HepG2 (cell line): Measurements from ENCODE around the gene OR10G2. TPM values are rescaled to one million over a fixed set of nuclear protein-coding genes. Genes with fewer than 3 reads are reported as not detected.

Experiments
- ATAC-seq: fragments of 200-7000 bp; cut with Tn5 transposase; 3 replicates; pipeline ENCODE4 v1.9.1; 2020; ENCODE audit warnings: mild to moderate bottlenecking, moderate library complexity
- BruUV-seq: library from RNA; stranded (reverse); fragments of 400-500 nt; replicated peaks from 2 replicates; lab custom pipeline; 2021; lab: Mats Ljungman, UMichigan
- CTCF ChIA-PET: fragments of 300-600 bp; formaldehyde crosslinking; extraction: SDS; loops from one replicate; lab custom pipeline; 2021; ENCODE audit warnings: low total read pairs, inconsistent platforms, low intra/inter-chr PET ratio; lab: Yijun Ruan, JAX
- POLR2A ChIA-PET: fragments of 350-600 bp; sonication (Branson Sonifier 250); formaldehyde crosslinking; loops from one replicate; lab custom pipeline; 2020; ENCODE audit warnings: antibody characterized with exemption, inconsistent platforms; lab: Yijun Ruan, JAX
- DNase-seq: peaks from one replicate; pipeline ENCODE4 v3.0.0-alpha.2; 2015; ENCODE audit warnings: low spot score
- FAIRE-seq: peaks from 3 replicates; lab custom pipeline; 2011; peaks lifted over from hg19 to GRCh38; lab: Jason Lieb, UNC
- H2AFZ ChIP-seq: one replicate; pipeline ENCODE4 v1.6.1; 2011; ENCODE audit warnings: low read length, inconsistent platforms
- H3K27ac ChIP-seq: fragments of 300-600 bp; 3 replicates; pipeline ENCODE4 v1.8.0; 2011; ENCODE audit warnings: mixed run types, mild to moderate bottlenecking, mixed read lengths, low read length, inconsistent platforms; ENCODE audit not compliant: insufficient read depth; ENCODE audit errors: extremely low read length
- H3K27me3 ChIP-seq, 2 experiments: fragments of 200-600 bp in 1 of 2; 2 replicates in 1 of 2; 3 replicates in 1 of 2; pipeline versions ENCODE4 v1.6.0 to v1.8.0; 2011; ENCODE audit warnings: low read length in 2 of 2, mild to moderate bottlenecking in 2 of 2, moderate library complexity in 2 of 2, inconsistent platforms in 1 of 2; ENCODE audit not compliant: insufficient read depth in 2 of 2, control insufficient read depth in 1 of 2
- H3K36me3 ChIP-seq, 2 experiments: fragments of 200-600 bp in 1 of 2; replicated peaks in 1 of 2; 2 replicates in 1 of 2; 3 replicates in 1 of 2; pipeline versions ENCODE4 v1.5.1 to v1.8.0; 2011; ENCODE audit warnings: low read length in 2 of 2, inconsistent platforms in 1 of 2; ENCODE audit not compliant: insufficient read depth in 2 of 2, control insufficient read depth in 1 of 2
- H3K4me1 ChIP-seq: 2 replicates; pipeline ENCODE4 v1.5.1; 2012; ENCODE audit warnings: low read length, inconsistent platforms; ENCODE audit not compliant: insufficient read depth
- H3K4me2 ChIP-seq: 2 replicates; pipeline ENCODE4 v1.6.0; 2011; ENCODE audit warnings: low read depth, low read length, inconsistent platforms
- H3K4me3 ChIP-seq, 3 experiments: fragments of 200-600 bp in 1 of 3; sonication (generic), shearing (Covaris generic) in 1 of 3; replicated peaks in 1 of 3; 2 replicates each; pipeline ENCODE4 v1.5.1; 2011 to 2016; ENCODE audit warnings: low read length in 3 of 3, inconsistent platforms in 2 of 3, low read depth in 2 of 3, mild to moderate bottlenecking in 2 of 3, control low read depth in 1 of 3, mixed read lengths in 1 of 3; ENCODE audit not compliant: insufficient read depth in 1 of 3
- H3K79me2 ChIP-seq: one replicate; pipeline ENCODE4 v1.6.1; 2011; ENCODE audit warnings: low read length, inconsistent platforms; ENCODE audit not compliant: insufficient read depth
- H3K9ac ChIP-seq: 2 replicates; pipeline ENCODE4 v1.6.0; 2011; ENCODE audit warnings: mild to moderate bottlenecking, low read depth, low read length, inconsistent platforms; ENCODE audit not compliant: insufficient read depth
- H3K9me3 ChIP-seq: 2 replicates; pipeline ENCODE4 v1.5.1; 2012; ENCODE audit warnings: mild to moderate bottlenecking, low read length
- H4K20me1 ChIP-seq: 2 replicates; pipeline ENCODE4 v1.6.0; 2011; ENCODE audit warnings: inconsistent platforms, mild to moderate bottlenecking, low read length, moderate library complexity; ENCODE audit not compliant: insufficient read depth
- BCL6 ChIP-seq: IDR thresholded peaks from 2 replicates; pipeline ENCODE4 v1.6.1; 2016; ENCODE audit warnings: missing genetic modification reagents, missing compliant biosample characterization
- CERS6 ChIP-seq: sonication (generic); formaldehyde crosslinking; IDR thresholded peaks from 2 replicates; pipeline ENCODE4 v1.5.0; 2020; ENCODE audit warnings: missing genetic modification reagents
- DNMT3B ChIP-seq: conservative IDR thresholded peaks from 2 replicates; pipeline ENCODE4 v1.6.1; 2016; ENCODE audit warnings: missing biosample characterization, control low read depth
- ELK4 ChIP-seq: sonication (generic); formaldehyde crosslinking; IDR thresholded peaks from 2 replicates; pipeline ENCODE4 v1.9.0; 2021; ENCODE audit warnings: missing genetic modification reagents, borderline replicate concordance
- HDAC1 ChIP-seq: sonication (generic); formaldehyde crosslinking; IDR thresholded peaks from 2 replicates; pipeline ENCODE4 v1.5.1; 2020; ENCODE audit warnings: mild to moderate bottlenecking, missing genetic modification reagents
- IRF9 ChIP-seq: sonication (generic); formaldehyde crosslinking; IDR thresholded peaks from 2 replicates; pipeline ENCODE4 v1.8.0; 2022; ENCODE audit warnings: missing genetic modification reagents, mild to moderate bottlenecking, borderline replicate concordance
- LCORL ChIP-seq, 2 experiments: fragments of 450-650 bp in 1 of 2; sonication (generic) in 1 of 2; formaldehyde crosslinking in 1 of 2; IDR thresholded peaks; 2 replicates each; pipeline versions ENCODE4 v1.5.0 to v1.6.1; 2017 to 2020; ENCODE audit warnings: antibody characterized with exemption in 1 of 2, missing genetic modification reagents in 1 of 2
- MNT ChIP-seq: fragments of 450-650 bp; IDR thresholded peaks from 2 replicates; pipeline ENCODE4 v1.6.1; 2016
- MTF1 ChIP-seq: sonication (generic); formaldehyde crosslinking; IDR thresholded peaks from 2 replicates; pipeline ENCODE4 v1.5.0; 2020; ENCODE audit warnings: missing genetic modification reagents
- MYPOP ChIP-seq: sonication (generic); formaldehyde crosslinking; IDR thresholded peaks from 2 replicates; pipeline ENCODE4 v1.8.1; 2023; ENCODE audit warnings: mild to moderate bottlenecking, moderate library complexity, missing genetic modification reagents
- RBM22 ChIP-seq: fragments of 200-400 bp; formaldehyde crosslinking; optimal IDR thresholded peaks from 2 replicates; pipeline ENCODE3; 2017; ENCODE audit warnings: mild to moderate bottlenecking, low read length, moderate library complexity
- TCF7L2 ChIP-seq: IDR thresholded peaks from 2 replicates; pipeline ENCODE4 v1.6.1; 2011; ENCODE audit warnings: mild to moderate bottlenecking, low read depth, low read length, moderate library complexity
- ZNF432 ChIP-seq: sonication (generic); formaldehyde crosslinking; IDR thresholded peaks from 2 replicates; pipeline ENCODE4 v1.5.0; 2020; ENCODE audit warnings: missing genetic modification reagents, mild to moderate bottlenecking, borderline replicate concordance
- ZNF543 ChIP-seq: sonication (generic); formaldehyde crosslinking; IDR thresholded peaks from 2 replicates; pipeline ENCODE4 v1.4.0; 2020; ENCODE audit warnings: mild to moderate bottlenecking, missing genetic modification reagents
- ZNF749 ChIP-seq: sonication (generic); formaldehyde crosslinking; IDR thresholded peaks from 2 replicates; pipeline ENCODE4 v1.8.0; 2022; ENCODE audit warnings: mild to moderate bottlenecking, missing genetic modification reagents, moderate library complexity, borderline replicate concordance
- ZSCAN9 ChIP-seq: IDR thresholded peaks from 2 replicates; pipeline ENCODE4 v1.6.1; 2016; ENCODE audit warnings: borderline replicate concordance
- WGBS: methylation state at CpG from one replicate; pipeline ENCODE4 v1.1.6; 2017; ENCODE audit warnings: low lambda C conversion rate; 5-methylcytosine and 5-hydroxymethylcytosine counted together
- in situ Hi-C: cut with HindIII; loops from 2 replicates; pipeline ENCODE4 v1.10.0; 2017; ENCODE audit warnings: low pct_unique_long_range_greater_than_20kb; ENCODE audit not compliant: extremely low pct_ligation_motif_present
- intact Hi-C: fragments of 100-400 bp; cut with micrococcal nuclease; formaldehyde crosslinking; loops from one replicate; pipeline ENCODE4 v1.10.0; 2022; ENCODE audit not compliant: unreplicated experiment
- polyA plus RNA-seq, 8 experiments: library from polyadenylated mRNA; depleted of rRNA in 3 of 8; stranded (reverse) in 7 of 8; unstranded in 1 of 8; fragments of >200 nt; fragmentation: Illumina TruSeq in 4 of 8; extraction: Trizol in 4 of 8; gene quantifications; 2 replicates each; pipeline versions ENCODE4 v1.2.1 to v1.2.3, GENCODE V29; 2011 to 2016; ENCODE audit warnings: low read depth in 4 of 8, missing spikeins in 1 of 8, mixed read lengths in 1 of 8; ENCODE audit not compliant: insufficient read depth in 1 of 8
- total RNA-seq, 5 experiments: library from RNA; depleted of rRNA; stranded (reverse); fragments of >200 nt; fragmentation: Illumina TruSeq; extraction: Trizol; gene quantifications; 2 replicates each; pipeline ENCODE4 v1.2.3, GENCODE V29; 2016; ENCODE audit warnings: low read depth in 1 of 5
- TF ChIP-seq, protein P1 (sequence below): sonication (generic); formaldehyde crosslinking; IDR thresholded peaks from 2 replicates; pipeline ENCODE4 v1.4.0; 2020; ENCODE audit warnings: missing genetic modification reagents, mild to moderate bottlenecking, borderline replicate concordance

The OR10G2 gene
- total and polyA plus RNA-seq, 2 of the 13 experiments (the other 11 are each of a cell fraction or from before 2014, with no cell fraction given): not detected

DNA sequence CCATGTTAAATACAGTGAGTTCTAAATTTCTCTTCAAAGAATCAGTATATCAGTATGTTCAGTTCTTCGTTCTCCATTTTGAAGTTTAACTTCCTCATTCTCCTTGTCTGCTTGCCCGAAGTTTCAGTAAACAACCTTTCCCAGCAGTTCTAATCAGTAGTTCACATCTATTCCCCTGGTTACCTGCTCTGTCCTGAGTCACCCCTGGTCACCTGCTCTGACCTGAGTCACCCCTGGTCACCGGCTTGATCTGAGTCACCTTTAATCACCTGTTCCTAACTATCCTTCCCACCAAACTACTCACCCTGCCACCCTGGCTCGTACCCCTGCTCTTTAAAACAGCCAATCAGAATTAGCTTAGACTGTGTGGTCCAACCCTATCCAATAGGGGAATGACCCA lies 45.4 kb downstream of the OR10G2 start:
- no peak overlapping the region for H2AFZ ChIP-seq
- no peak overlapping the region for H3K27ac ChIP-seq
- H3K9me3 ChIP-seq: peaks cover 18% of the 10 kb centered on the region
- ChIA-PET POLR2A (no interaction called here), CTCF (no interaction called here)
- BruUV-seq: no TSS peak
- TF ChIP-seq IRF9 (no peak), ZNF543 (CRISPR knock-in tag) (no peak), RBM22 (no peak), MYPOP (CRISPR knock-in tag) (no peak), MNT (no peak), ZNF749 (no peak), ZSCAN9 (CRISPR knock-in tag) (no peak), DNMT3B (CRISPR knock-in tag) (no peak), CERS6 (no peak), TCF7L2 (no peak), LCORL (IDR thresholded peaks at IDR 0.05) (no peak), LCORL (CRISPR knock-in tag; IDR thresholded peaks at IDR 0.05) (no peak), ZNF432 (CRISPR knock-in tag) (no peak), MTF1 (no peak), ELK4 (CRISPR knock-in tag) (no peak), HDAC1 (CRISPR knock-in tag) (no peak), BCL6 (no peak)
- TF ChIP-seq, protein P1, sequence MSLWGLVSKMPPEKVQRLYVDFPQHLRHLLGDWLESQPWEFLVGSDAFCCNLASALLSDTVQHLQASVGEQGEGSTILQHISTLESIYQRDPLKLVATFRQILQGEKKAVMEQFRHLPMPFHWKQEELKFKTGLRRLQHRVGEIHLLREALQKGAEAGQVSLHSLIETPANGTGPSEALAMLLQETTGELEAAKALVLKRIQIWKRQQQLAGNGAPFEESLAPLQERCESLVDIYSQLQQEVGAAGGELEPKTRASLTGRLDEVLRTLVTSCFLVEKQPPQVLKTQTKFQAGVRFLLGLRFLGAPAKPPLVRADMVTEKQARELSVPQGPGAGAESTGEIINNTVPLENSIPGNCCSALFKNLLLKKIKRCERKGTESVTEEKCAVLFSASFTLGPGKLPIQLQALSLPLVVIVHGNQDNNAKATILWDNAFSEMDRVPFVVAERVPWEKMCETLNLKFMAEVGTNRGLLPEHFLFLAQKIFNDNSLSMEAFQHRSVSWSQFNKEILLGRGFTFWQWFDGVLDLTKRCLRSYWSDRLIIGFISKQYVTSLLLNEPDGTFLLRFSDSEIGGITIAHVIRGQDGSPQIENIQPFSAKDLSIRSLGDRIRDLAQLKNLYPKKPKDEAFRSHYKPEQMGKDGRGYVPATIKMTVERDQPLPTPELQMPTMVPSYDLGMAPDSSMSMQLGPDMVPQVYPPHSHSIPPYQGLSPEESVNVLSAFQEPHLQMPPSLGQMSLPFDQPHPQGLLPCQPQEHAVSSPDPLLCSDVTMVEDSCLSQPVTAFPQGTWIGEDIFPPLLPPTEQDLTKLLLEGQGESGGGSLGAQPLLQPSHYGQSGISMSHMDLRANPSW (CRISPR knock-in tag): no peak
- DNase-seq (no peak), FAIRE-seq (no peak), ATAC-seq (no peak)
- intact Hi-C loops (no loop called here), in situ Hi-C loops (no loop called here)
- WGBS: 3% methylated on average over 4 of the region's 4 CpGs
- no peaks in the 10 kb centered on the region for H3K79me2 ChIP-seq
- H3K36me3 ChIP-seq: no peaks in the 10 kb centered on the region
- no peaks in the 10 kb centered on the region for H4K20me1 ChIP-seq
- no peaks in the 10 kb centered on the region for H3K27me3 ChIP-seq
- H3K4me2 ChIP-seq: no peak overlapping the region
- no peak overlapping the region for H3K4me3 ChIP-seq
- H3K4me1 ChIP-seq: no peaks in the 10 kb centered on the region
- H3K9ac ChIP-seq: no peak overlapping the region
